SK-N-SH (cell line): ENCODE data around the gene RND3. TPM values are rescaled to one million over a fixed set of nuclear protein-coding genes. Genes with fewer than 3 reads are reported as not detected.

Experiments used
- CTCF ChIA-PET: fragments of 300-600, 350-600 bp; formaldehyde crosslinking; extraction: SDS; loops from one replicate; lab custom pipeline; 2021; lab: Yijun Ruan, JAX
- POLR2A ChIA-PET: fragments of 350-600 bp; sonication (Branson Sonifier 250); formaldehyde crosslinking; extraction: SDS; loops from one replicate; lab custom pipeline; 2020; ENCODE audit warnings: antibody characterized with exemption, inconsistent platforms; lab: Yijun Ruan, JAX
- DNase-seq: peaks from one replicate; pipeline ENCODE4 v3.0.0; 2012
- H2AFZ ChIP-seq: fragments of 200-600 bp; sonication (generic); 2 replicates; pipeline ENCODE4 v1.8.1; 2016; ENCODE audit warnings: antibody characterized with exemption, mild to moderate bottlenecking, low read depth
- H3F3A ChIP-seq: fragments of 200-600 bp; sonication (generic); replicated peaks from 2 replicates; pipeline ENCODE3; 2016; ENCODE audit warnings: antibody characterized with exemption, mild to moderate bottlenecking; ENCODE audit not compliant: insufficient read depth
- H3K27ac ChIP-seq, 2 experiments: fragments of 200-500 bp in 1 of 2; fragments of 200-600 bp in 1 of 2; sonication (Bioruptor generic) in 1 of 2; sonication (generic), shearing (Covaris generic) in 1 of 2; 2 replicates each; pipeline versions ENCODE4 v1.5.1 to v1.6.1; 2014 to 2016; ENCODE audit warnings: low read depth in 2 of 2, inconsistent platforms in 1 of 2, low read length in 1 of 2, mild to moderate bottlenecking in 1 of 2, mixed read lengths in 1 of 2
- H3K27me3 ChIP-seq: fragments of 200-600 bp; sonication (generic), shearing (Covaris generic); 2 replicates; pipeline ENCODE4 v1.6.1; 2016; ENCODE audit warnings: mixed run types; ENCODE audit not compliant: insufficient read depth
- H3K36me3 ChIP-seq, 2 experiments: fragments of 200-500 bp in 1 of 2; fragments of 200-600 bp in 1 of 2; sonication (Bioruptor generic) in 1 of 2; sonication (generic) in 1 of 2; replicated peaks in 1 of 2; 2 replicates each; pipeline versions ENCODE3 to v1.5.1; 2014 to 2016; ENCODE audit warnings: low read length in 1 of 2, mild to moderate bottlenecking in 1 of 2; ENCODE audit not compliant: insufficient read depth in 2 of 2, control insufficient read depth in 1 of 2
- H3K4me1 ChIP-seq, 2 experiments: fragments of 200-500 bp in 1 of 2; fragments of 200-600 bp in 1 of 2; sonication (Bioruptor generic) in 1 of 2; sonication (generic), shearing (Covaris generic) in 1 of 2; 2 replicates each; pipeline versions ENCODE4 v1.5.1 to v1.6.1; 2014 to 2016; ENCODE audit warnings: low read depth in 1 of 2, low read length in 1 of 2, mixed run types in 1 of 2; ENCODE audit not compliant: insufficient read depth in 2 of 2, control insufficient read depth in 1 of 2
- H3K4me2 ChIP-seq: fragments of 200-600 bp; sonication (generic), shearing (Covaris generic); 2 replicates; pipeline ENCODE4 v1.6.1; 2017; ENCODE audit warnings: mixed run types
- H3K4me3 ChIP-seq, 2 experiments: fragments of 200-500 bp in 1 of 2; fragments of 200-600 bp in 1 of 2; sonication (Bioruptor generic) in 1 of 2; sonication (generic), shearing (Covaris generic) in 1 of 2; 2 replicates each; pipeline versions ENCODE4 v1.5.1 to v1.8.1; 2014 to 2016; ENCODE audit warnings: low read depth in 2 of 2, inconsistent platforms in 1 of 2, low read length in 1 of 2, mild to moderate bottlenecking in 1 of 2, mixed read lengths in 1 of 2, moderate library complexity in 1 of 2
- H3K79me2 ChIP-seq: fragments of 200-600 bp; sonication (generic); 2 replicates; pipeline ENCODE4 v1.8.1; 2017; ENCODE audit warnings: mild to moderate bottlenecking; ENCODE audit not compliant: insufficient read depth
- H3K9ac ChIP-seq: fragments of 200-600 bp; sonication (generic); 2 replicates; pipeline ENCODE4 v1.6.1; 2017; ENCODE audit warnings: mixed run types
- H3K9me2 ChIP-seq: fragments of 200-600 bp; sonication (generic); 2 replicates; pipeline ENCODE4 v1.6.1; 2017; ENCODE audit warnings: mixed run types
- H3K9me3 ChIP-seq: fragments of 200-600 bp; sonication (generic); 2 replicates; pipeline ENCODE4 v1.6.1; 2017; ENCODE audit warnings: mixed run types, mild to moderate bottlenecking, moderate library complexity
- H4K20me1 ChIP-seq: fragments of 200-600 bp; sonication (generic); 2 replicates; pipeline ENCODE4 v1.6.1; 2017; ENCODE audit warnings: mild to moderate bottlenecking, mixed run types; ENCODE audit not compliant: insufficient read depth
- ELF1 ChIP-seq: IDR thresholded peaks from 2 replicates; pipeline ENCODE4 v1.4.0; 2012
- GABPA ChIP-seq: IDR thresholded peaks from 2 replicates; pipeline ENCODE4 v1.4.0; 2012; ENCODE audit warnings: low read depth, mild to moderate bottlenecking
- MXI1 ChIP-seq: IDR thresholded peaks from 2 replicates; pipeline ENCODE4 v1.6.1; 2012; ENCODE audit warnings: mild to moderate bottlenecking, low read depth, low read length, improper control_type of control experiment
- NRF1 ChIP-seq: IDR thresholded peaks from 2 replicates; pipeline ENCODE4 v1.6.1; 2012; ENCODE audit warnings: low read depth, mild to moderate bottlenecking, low read length
- POLR2AphosphoS5 ChIP-seq: IDR thresholded peaks from 2 replicates; pipeline ENCODE4 v1.6.1; 2012; ENCODE audit warnings: low read depth, low read length
- RAD21 ChIP-seq: IDR thresholded peaks from 2 replicates; pipeline ENCODE4 v1.6.1; 2012; ENCODE audit warnings: mild to moderate bottlenecking, low read length
- RCOR1 ChIP-seq: fragments of 150-350 bp; IDR thresholded peaks from 2 replicates; pipeline ENCODE4 v1.6.1; 2017; ENCODE audit warnings: antibody characterized with exemption, low read length
- RXRA ChIP-seq: IDR thresholded peaks from 2 replicates; pipeline ENCODE4 v1.4.0; 2012; ENCODE audit warnings: low read depth, mild to moderate bottlenecking, borderline replicate concordance
- SMC3 ChIP-seq: IDR thresholded peaks from 2 replicates; pipeline ENCODE4 v1.6.1; 2012; ENCODE audit warnings: low read depth, low read length, improper control_type of control experiment
- USF2 ChIP-seq: fragments of 150-350 bp; IDR thresholded peaks from 2 replicates; pipeline ENCODE4 v1.6.1; 2017; ENCODE audit warnings: antibody characterized with exemption, low read length, low read depth, borderline replicate concordance
- YY1 ChIP-seq: IDR thresholded peaks from 2 replicates; pipeline ENCODE4 v1.4.0; 2012; ENCODE audit warnings: low read depth, mild to moderate bottlenecking
- WGBS: methylation state at CpG from one replicate; pipeline ENCODE4 v1.1.6; 2017; ENCODE audit warnings: low lambda C conversion rate; 5-methylcytosine and 5-hydroxymethylcytosine counted together
- polyA plus RNA-seq, 3 experiments: library from polyadenylated mRNA; depleted of rRNA; stranded (reverse); fragments of >200 nt; gene quantifications; 2 replicates each; pipeline ENCODE4 v1.2.3, GENCODE V29; 2012

The RND3 gene
- polyA plus RNA-seq, 1 of the 3 experiments (the other 2 are of a cell fraction), result 49.7 TPM

- WGBS, result 9% methylated on average over 5 of the region's 7 CpGs
- H3K79me2 ChIP-seq, result peaks cover 79% of the 10 kb centered on the region
- H3K4me1 ChIP-seq, result peaks cover 27 to 28% of the 10 kb centered on the region in 2 experiments; a peak in 3 of 4 replicates
- no peaks in the 10 kb centered on the region for H3K9me3 ChIP-seq
- ChIA-PET POLR2A (interaction anchor here (1.3 to 1.4 kb wide), 2 partner anchors 8 to 897 kb away, joined by 3 to 4 read pairs; partner anchors contain the start of gene MMADHC), CTCF (interaction anchor here (0.7 to 2.1 kb wide), 10 partner anchors 8 to 889 kb away, joined by 3 to 16 read pairs (median 5); no protein-coding TSS in a partner anchor)
- peaks cover 19% of the 10 kb centered on the region for H3F3A ChIP-seq
- peaks cover 66% of the 10 kb centered on the region for H4K20me1 ChIP-seq
- H3K4me3 ChIP-seq, result peak overlapping the region; percentile 90 to 98
- no peak overlapping the region for H2AFZ ChIP-seq
- peaks cover 41 to 43% of the 10 kb centered on the region in 2 experiments for H3K36me3 ChIP-seq
- peak overlapping the region; percentile 90 to 92 for H3K27ac ChIP-seq
- peak overlapping the region; percentile 99 for H3K9ac ChIP-seq
- no peaks in the 10 kb centered on the region for H3K9me2 ChIP-seq
- TF ChIP-seq POLR2AphosphoS5 (peak; percentile 33; the same call in 1 of the 2 replicates), RAD21 (peak; percentile 5; the same call in 1 of the 2 replicates), ELF1 (no peak), RXRA (no peak), RCOR1 (no peak)
- no peaks in the 10 kb centered on the region for H3K27me3 ChIP-seq
- H3K4me2 ChIP-seq, result peak overlapping the region; percentile 95
- DNase-seq, result peak; percentile 30
Measured at GRCh38 chr2:150484461-150485021, 2.9 kb downstream of the RND3 start.

GRCh38 chr2:150484006-150484405 lies 3.5 kb downstream of the RND3 start:
- no peak for DNase-seq
- H4K20me1 ChIP-seq, result peaks cover 70% of the 10 kb centered on the region

GRCh38 chr2:150483532-150483931 lies 3.9 kb downstream of the RND3 start:
- peaks cover 41 to 48% of the 10 kb centered on the region in 2 experiments for H3K36me3 ChIP-seq
- 95% methylated on average over 1 of the region's 1 CpG for WGBS

More at GRCh38 chr2:150484006-150484405, 3.5 kb downstream of the RND3 start:
- Histone ChIP-seq H3K36me3 (peaks cover 41 to 43% of the 10 kb centered on the region in 2 experiments), H3K4me1 (peaks cover 27 to 30% of the 10 kb centered on the region in 2 experiments; a peak in 3 of 4 replicates), H3K79me2 (peaks cover 85% of the 10 kb centered on the region), H3K9ac (peak overlapping the region; percentile 99), H3K4me3 (peak overlapping the region; percentile 90 to 98), H3K9me2 (no peaks in the 10 kb centered on the region), H3K27ac (peak overlapping the region; percentile 43 to 90), H3F3A (peaks cover 23% of the 10 kb centered on the region), H2AFZ (no peak overlapping the region), H3K27me3 (no peaks in the 10 kb centered on the region), H3K9me3 (no peaks in the 10 kb centered on the region), H3K4me2 (peak overlapping the region; percentile 95)
- CTCF ChIA-PET, result interaction anchor here (0.7 to 2.1 kb wide), 8 partner anchors 14 to 888 kb away, joined by 3 to 16 read pairs (median 4); no protein-coding TSS in a partner anchor
- no peak for TF ChIP-seq YY1
- POLR2A ChIA-PET, result interaction anchor here (1.3 to 1.4 kb wide), 2 partner anchors 8 to 897 kb away, joined by 3 to 4 read pairs; partner anchors contain the start of gene MMADHC
- 64% methylated on average over 3 of the region's 3 CpGs for WGBS

More at GRCh38 chr2:150483532-150483931, 3.9 kb downstream of the RND3 start:
- Histone ChIP-seq H4K20me1 (peaks cover 75% of the 10 kb centered on the region), H2AFZ (no peak overlapping the region), H3K4me3 (peak overlapping the region in 1 of 2 experiments; percentile 90; a peak in 3 of 4 replicates), H3K27me3 (no peaks in the 10 kb centered on the region), H3K4me1 (peaks cover 27 to 34% of the 10 kb centered on the region in 2 experiments; a peak in 3 of 4 replicates), H3K27ac (peak overlapping the region; percentile 22 to 90; a peak in 3 of 4 replicates), H3K79me2 (peaks cover 89% of the 10 kb centered on the region), H3F3A (peaks cover 28% of the 10 kb centered on the region), H3K4me2 (peak overlapping the region; percentile 95), H3K9ac (peak overlapping the region; percentile 99), H3K9me3 (no peaks in the 10 kb centered on the region), H3K9me2 (no peaks in the 10 kb centered on the region)
- no peak for DNase-seq
- POLR2A ChIA-PET, result no interaction called here
- no peak for TF ChIP-seq SMC3
- no peak for TF ChIP-seq NRF1
- TF ChIP-seq RAD21, result no peak
- no peak for TF ChIP-seq USF2
- TF ChIP-seq GABPA, result no peak
- TF ChIP-seq MXI1, result no peak
- TF ChIP-seq POLR2AphosphoS5, result no peak
- CTCF ChIA-PET, result interaction anchor here (0.7 to 0.8 kb wide), 2 partner anchors 164 to 684 kb away, joined by 3 read pairs; no protein-coding TSS in a partner anchor
